ENCODE results near the gene CAMTA1.

Gene CAMTA1

GRCh38 chr1:7171574-7171973 lies 386.3 kb downstream of the CAMTA1 start:
- no peaks in the 10 kb centered on the region for H3K4me1 ChIP-seq (ENCODE audit: insufficient read depth, low read length)
- H3K27me3 ChIP-seq (ENCODE audit: insufficient read depth, low read length, poor library complexity): peaks cover 2% of the 10 kb centered on the region
- DNase-seq: no peak
- no peak overlapping the region for H3K27ac ChIP-seq (ENCODE audit: low read length)
- TF ChIP-seq CTCF (IDR thresholded peaks at IDR 0.05; ENCODE audit: borderline replicate concordance, extremely low read depth, low read length, poor library complexity, severe bottlenecking) (no peak), EZH2 (IDR thresholded peaks at IDR 0.05; ENCODE audit: borderline replicate concordance, low read depth, low read length, severe bottlenecking) (no peak)
- H3K4me2 ChIP-seq (ENCODE audit: insufficient read depth, low read length): no peak overlapping the region
- no peaks in the 10 kb centered on the region for H4K20me1 ChIP-seq (ENCODE audit: insufficient read depth, low read length)
- no peaks in the 10 kb centered on the region for H3K9me3 ChIP-seq (ENCODE audit: insufficient read depth, low read length, severe bottlenecking)
- no peak overlapping the region for H2AFZ ChIP-seq (ENCODE audit: low read depth, low read length)
- H3K9ac ChIP-seq (ENCODE audit: low read depth, low read length): no peak overlapping the region
- no peaks in the 10 kb centered on the region for H3K36me3 ChIP-seq (ENCODE audit: insufficient read depth, low read length)
- H3K79me2 ChIP-seq (ENCODE audit: insufficient read depth, low read length): no peaks in the 10 kb centered on the region
- no peak for ATAC-seq (ENCODE audit: insufficient read depth, low read depth)
- H3K4me3 ChIP-seq (ENCODE audit: low read depth in 1 of 2, low read length in 2 of 2): no peak overlapping the region

GRCh38 chr1:7172804-7173203 lies 387.6 kb downstream of the CAMTA1 start:
- ATAC-seq (ENCODE audit: insufficient read depth, low read depth): no peak
- H3K4me2 ChIP-seq (ENCODE audit: insufficient read depth, low read length): no peak overlapping the region
- H3K4me1 ChIP-seq (ENCODE audit: insufficient read depth, low read length): no peaks in the 10 kb centered on the region
- H3K79me2 ChIP-seq (ENCODE audit: insufficient read depth, low read length): no peaks in the 10 kb centered on the region
- H3K9ac ChIP-seq (ENCODE audit: low read depth, low read length): no peak overlapping the region
- H3K27ac ChIP-seq (ENCODE audit: low read length): no peak overlapping the region
- no peak for TF ChIP-seq CTCF (IDR thresholded peaks at IDR 0.05; ENCODE audit: borderline replicate concordance, extremely low read depth, low read length, poor library complexity, severe bottlenecking)
- TF ChIP-seq EZH2 (IDR thresholded peaks at IDR 0.05; ENCODE audit: borderline replicate concordance, low read depth, low read length, severe bottlenecking): no peak
- DNase-seq: no peak
- H3K9me3 ChIP-seq (ENCODE audit: insufficient read depth, low read length, severe bottlenecking): no peaks in the 10 kb centered on the region
- no peak overlapping the region for H2AFZ ChIP-seq (ENCODE audit: low read depth, low read length)
- no peaks in the 10 kb centered on the region for H3K36me3 ChIP-seq (ENCODE audit: insufficient read depth, low read length)
- no peaks in the 10 kb centered on the region for H3K27me3 ChIP-seq (ENCODE audit: insufficient read depth, low read length, poor library complexity)
- H3K4me3 ChIP-seq (ENCODE audit: low read depth in 1 of 2, low read length in 2 of 2): no peak overlapping the region
- H4K20me1 ChIP-seq (ENCODE audit: insufficient read depth, low read length): no peaks in the 10 kb centered on the region

GRCh38 chr1:7174561-7174960 lies 389.3 kb downstream of the CAMTA1 start:
- H3K4me2 ChIP-seq (ENCODE audit: insufficient read depth, low read length): no peak overlapping the region
- DNase-seq: no peak
- TF ChIP-seq CTCF (IDR thresholded peaks at IDR 0.05; ENCODE audit: borderline replicate concordance, extremely low read depth, low read length, poor library complexity, severe bottlenecking) (no peak), EZH2 (IDR thresholded peaks at IDR 0.05; ENCODE audit: borderline replicate concordance, low read depth, low read length, severe bottlenecking) (no peak)
- no peaks in the 10 kb centered on the region for H3K9me3 ChIP-seq (ENCODE audit: insufficient read depth, low read length, severe bottlenecking)
- no peak overlapping the region for H3K4me3 ChIP-seq (ENCODE audit: low read depth in 1 of 2, low read length in 2 of 2)
- no peaks in the 10 kb centered on the region for H3K36me3 ChIP-seq (ENCODE audit: insufficient read depth, low read length)
- ATAC-seq (ENCODE audit: insufficient read depth, low read depth): no peak
- no peak overlapping the region for H3K9ac ChIP-seq (ENCODE audit: low read depth, low read length)
- no peaks in the 10 kb centered on the region for H4K20me1 ChIP-seq (ENCODE audit: insufficient read depth, low read length)
- no peak overlapping the region for H3K27ac ChIP-seq (ENCODE audit: low read length)
- H2AFZ ChIP-seq (ENCODE audit: low read depth, low read length): no peak overlapping the region
- no peaks in the 10 kb centered on the region for H3K4me1 ChIP-seq (ENCODE audit: insufficient read depth, low read length)
- no peaks in the 10 kb centered on the region for H3K79me2 ChIP-seq (ENCODE audit: insufficient read depth, low read length)
- H3K27me3 ChIP-seq (ENCODE audit: insufficient read depth, low read length, poor library complexity): no peaks in the 10 kb centered on the region

All from DND-41 (cell line).